ENCODE results near the gene DCLRE1C. TPM values are rescaled to one million over a fixed set of nuclear protein-coding genes. Genes with fewer than 3 reads are reported as not detected.
A peak's percentile ranks its signal among the peaks of the same experiment; 100 is the strongest.
"Not testable (repeated sequence)": the region's sequence is repeated elsewhere in the genome, so short reads cannot be mapped to it uniquely, and the experiment has no call there.

Gene DCLRE1C
- total RNA-seq, 1 donor from 2014 or later: 5.4 TPM

- DNase-seq (ENCODE audit: low read depth): no peak
- peak; percentile 22 for TF ChIP-seq CTCF (conservative IDR thresholded peaks at IDR 0.05; ENCODE audit: low read depth, low read length)
- peak overlapping the region; percentile 73 for H3K4me3 ChIP-seq (ENCODE audit: low read depth, low read length)
Observed at GRCh38 chr10:14953424-14954000, 384 bp downstream of the DCLRE1C start.

GRCh38 chr10:14952851-14953423 lies 959 bp downstream of the DCLRE1C start:
- peak; percentile 25 for TF ChIP-seq CTCF (conservative IDR thresholded peaks at IDR 0.05; ENCODE audit: low read depth, low read length)
- no peak for DNase-seq (ENCODE audit: low read depth)
- H3K4me3 ChIP-seq (ENCODE audit: low read depth, low read length): peak overlapping the region; percentile 73

- DNase-seq (ENCODE audit: low read depth): no peak
- no peak overlapping the region for H3K4me3 ChIP-seq (ENCODE audit: low read depth, low read length)
- no peak for TF ChIP-seq CTCF (conservative IDR thresholded peaks at IDR 0.05; ENCODE audit: low read depth, low read length)
Observed at GRCh38 chr10:14949291-14949690, 4.6 kb downstream of the DCLRE1C start.

- no peak overlapping the region for H3K4me3 ChIP-seq (ENCODE audit: low read depth, low read length)
- no peak for DNase-seq (ENCODE audit: low read depth)
- TF ChIP-seq CTCF (conservative IDR thresholded peaks at IDR 0.05; ENCODE audit: low read depth, low read length): no peak
Observed at GRCh38 chr10:14947268-14947667, 6.6 kb downstream of the DCLRE1C start.

GRCh38 chr10:14945108-14945507 lies 8.8 kb downstream of the DCLRE1C start:
- no peak for DNase-seq (ENCODE audit: low read depth)
- no peak overlapping the region for H3K4me3 ChIP-seq (ENCODE audit: low read depth, low read length)
- TF ChIP-seq CTCF (conservative IDR thresholded peaks at IDR 0.05; ENCODE audit: low read depth, low read length): no peak

- DNase-seq (ENCODE audit: low read depth); H3K4me3 ChIP-seq (ENCODE audit: low read depth, low read length): not testable (repeated sequence)
Observed at GRCh38 chr10:14942950-14943338, 11.0 kb downstream of the DCLRE1C start.

- not testable (repeated sequence) for DNase-seq (ENCODE audit: low read depth); H3K4me3 ChIP-seq (ENCODE audit: low read depth, low read length)
Observed at GRCh38 chr10:14942147-14942949, 11.5 kb downstream of the DCLRE1C start.

GRCh38 chr10:14938971-14939370 lies 14.9 kb downstream of the DCLRE1C start:
- not testable (repeated sequence) for H3K4me3 ChIP-seq (ENCODE audit: low read depth, low read length); DNase-seq (ENCODE audit: low read depth)
